Measurements from ENCODE around the gene ADAMTSL5. TPM values are rescaled to one million over a fixed set of nuclear protein-coding genes. Genes with fewer than 3 reads are reported as not detected.

ADAMTSL5 gene
- total RNA-seq, 4 donors from 2014 or later, result 0.27 to 5.1 (median 2.5) TPM

DNA sequence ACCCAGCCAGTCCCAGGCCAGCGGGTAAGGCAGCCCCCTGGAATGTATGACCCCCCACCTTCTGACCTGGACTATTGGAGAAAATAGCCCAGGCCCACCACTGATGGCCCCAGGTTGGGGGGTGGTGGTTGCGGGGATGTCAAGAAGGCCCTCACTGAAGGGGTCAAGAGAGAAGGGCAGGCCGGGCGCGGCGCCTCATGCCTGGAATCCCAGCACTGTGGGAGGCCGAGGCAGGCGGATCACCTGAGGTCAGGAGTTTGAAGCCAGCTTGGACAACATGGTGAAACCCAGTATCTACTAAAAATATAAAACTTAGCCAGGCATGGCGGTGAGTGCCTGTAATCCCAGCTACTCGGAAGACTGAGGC lies 1.5 kb upstream of the ADAMTSL5 start:
- WGBS, 2 donors, result 60 to 67% methylated on average over 5 to 10 of the region's 10 CpGs
- Histone ChIP-seq H3K9me3 (no peaks in the 10 kb centered on the region), H3K27me3 (peaks cover 6% of the 10 kb centered on the region), H3K36me3 (no peaks in the 10 kb centered on the region), H3K27ac (no peak overlapping the region), H3K4me1 (peaks cover 0 to 11% of the 10 kb centered on the region in 2 donors), H3K4me3 (replicated peaks in 1 of 3) (no peak overlapping the region)
- DNase-seq, result no peak
- TF ChIP-seq, protein P1, sequence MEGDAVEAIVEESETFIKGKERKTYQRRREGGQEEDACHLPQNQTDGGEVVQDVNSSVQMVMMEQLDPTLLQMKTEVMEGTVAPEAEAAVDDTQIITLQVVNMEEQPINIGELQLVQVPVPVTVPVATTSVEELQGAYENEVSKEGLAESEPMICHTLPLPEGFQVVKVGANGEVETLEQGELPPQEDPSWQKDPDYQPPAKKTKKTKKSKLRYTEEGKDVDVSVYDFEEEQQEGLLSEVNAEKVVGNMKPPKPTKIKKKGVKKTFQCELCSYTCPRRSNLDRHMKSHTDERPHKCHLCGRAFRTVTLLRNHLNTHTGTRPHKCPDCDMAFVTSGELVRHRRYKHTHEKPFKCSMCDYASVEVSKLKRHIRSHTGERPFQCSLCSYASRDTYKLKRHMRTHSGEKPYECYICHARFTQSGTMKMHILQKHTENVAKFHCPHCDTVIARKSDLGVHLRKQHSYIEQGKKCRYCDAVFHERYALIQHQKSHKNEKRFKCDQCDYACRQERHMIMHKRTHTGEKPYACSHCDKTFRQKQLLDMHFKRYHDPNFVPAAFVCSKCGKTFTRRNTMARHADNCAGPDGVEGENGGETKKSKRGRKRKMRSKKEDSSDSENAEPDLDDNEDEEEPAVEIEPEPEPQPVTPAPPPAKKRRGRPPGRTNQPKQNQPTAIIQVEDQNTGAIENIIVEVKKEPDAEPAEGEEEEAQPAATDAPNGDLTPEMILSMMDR (IDR thresholded peaks at IDR 0.05), result no peak
- TF ChIP-seq POLR2A (IDR thresholded peaks at IDR 0.05), result no peak
- intact Hi-C loops (cut with DNase I), result no loop called here

DNA sequence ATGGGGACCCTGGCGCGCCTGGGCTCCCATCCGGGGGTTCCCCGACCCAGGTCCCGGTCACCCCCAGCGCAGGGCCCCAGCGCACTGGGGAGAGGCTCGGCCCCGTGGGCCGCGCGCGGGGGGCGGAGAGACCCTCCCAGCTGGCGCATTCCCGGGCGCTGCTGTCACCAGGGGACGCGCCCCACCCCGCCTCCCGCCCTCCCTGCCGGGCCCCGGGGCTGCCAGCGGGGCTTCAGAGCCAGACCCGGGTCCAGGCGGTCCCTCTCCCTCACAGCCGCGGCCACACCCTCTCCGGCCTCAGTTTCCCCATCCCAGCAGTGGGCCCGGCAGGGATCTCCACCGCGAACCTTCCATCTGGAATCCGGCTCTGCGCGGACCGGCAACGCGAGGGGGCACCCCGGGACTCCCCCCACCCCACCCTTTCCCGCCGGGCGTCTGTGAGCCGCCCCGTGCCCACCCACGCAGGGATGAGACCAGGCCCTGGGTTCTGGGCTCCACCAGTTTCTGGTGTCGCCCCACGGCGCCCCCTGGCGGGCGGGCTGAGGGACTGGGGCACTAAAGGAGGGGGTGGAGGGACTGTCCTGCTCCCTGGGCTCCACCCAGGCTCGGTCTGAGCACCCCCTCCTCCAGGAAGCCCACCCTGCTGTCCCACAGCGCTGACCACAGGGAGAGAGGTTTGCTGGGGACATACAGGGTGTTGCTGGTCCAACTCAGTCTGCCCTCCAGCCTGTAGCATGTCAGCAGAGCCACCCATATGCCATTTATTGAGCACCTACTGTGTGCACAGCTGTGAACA lies 878 bp upstream of the ADAMTSL5 start:
- H3K4me3 ChIP-seq (replicated peaks in 1 of 3), result peak overlapping the region in 1 of 3 donors; percentile 34
- H3K27ac ChIP-seq, result no peak overlapping the region
- no peaks in the 10 kb centered on the region for H3K36me3 ChIP-seq
- intact Hi-C loops (cut with DNase I), result no loop called here
- H3K9me3 ChIP-seq, result no peaks in the 10 kb centered on the region
- 8% methylated on average over 7 of the region's 52 CpGs; no CpG with 5 or more reads in 1 of the 2 donors for WGBS, 2 donors
- no peak for DNase-seq
- peaks cover 0 to 11% of the 10 kb centered on the region in 2 donors for H3K4me1 ChIP-seq
- TF ChIP-seq POLR2A (IDR thresholded peaks at IDR 0.05), result no peak
- TF ChIP-seq, protein P1 (IDR thresholded peaks at IDR 0.05), result peak in 2 of 6 experiments; percentile 7 to 27
- H3K27me3 ChIP-seq, result peaks cover 6% of the 10 kb centered on the region

- intact Hi-C loops (cut with DNase I), result no loop called here
- WGBS, 2 donors, result 56 to 63% methylated on average over 12 to 18 of the region's 22 CpGs
These were observed 1.2 kb downstream of the ADAMTSL5 start for GRCh38 chr19:1511318-1512317.

DNA sequence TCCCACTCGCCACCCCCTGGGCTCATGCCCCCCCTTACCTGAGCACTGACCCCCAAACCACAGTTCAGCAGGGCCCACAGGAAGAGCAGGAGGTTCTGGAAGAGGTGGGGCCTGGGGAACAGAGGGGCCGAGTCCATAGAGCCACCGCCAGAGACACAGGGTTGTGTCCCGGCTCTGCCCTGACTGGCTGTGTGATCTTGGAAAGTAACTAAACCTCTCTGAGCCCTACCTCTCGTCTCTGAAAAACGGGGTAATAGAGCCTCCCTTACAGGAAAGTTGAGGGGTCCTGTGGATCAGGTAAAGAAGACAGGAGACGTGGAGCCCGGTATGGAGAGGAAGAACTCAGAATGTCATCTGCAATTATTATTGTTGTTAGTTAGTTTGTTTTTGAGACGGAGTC lies 2.0 kb downstream of the ADAMTSL5 start:
- no peak for DNase-seq
- intact Hi-C loops (cut with DNase I), result no loop called here

More at GRCh38 chr19:1511318-1512317, 1.2 kb downstream of the ADAMTSL5 start:
- peaks cover 6% of the 10 kb centered on the region for H3K27me3 ChIP-seq
- H3K27ac ChIP-seq, result no peak overlapping the region
- peaks cover 0 to 21% of the 10 kb centered on the region in 2 donors for H3K4me1 ChIP-seq
- H3K36me3 ChIP-seq, result no peaks in the 10 kb centered on the region
- H3K9me3 ChIP-seq, result no peaks in the 10 kb centered on the region
- no peak for DNase-seq
- TF ChIP-seq, protein P1 (IDR thresholded peaks at IDR 0.05), result no peak
- TF ChIP-seq POLR2A (IDR thresholded peaks at IDR 0.05), result no peak
- no peak overlapping the region for H3K4me3 ChIP-seq (replicated peaks in 1 of 3)

More for the DNA sequence above, 2.0 kb downstream of the ADAMTSL5 start:
- H3K27me3 ChIP-seq, result peaks cover 6% of the 10 kb centered on the region
- WGBS, 2 donors, result 42 to 51% methylated on average over 7 to 8 of the region's 9 CpGs
- no peak overlapping the region for H3K27ac ChIP-seq
- H3K4me1 ChIP-seq, result peaks cover 0 to 21% of the 10 kb centered on the region in 2 donors
- no peak overlapping the region for H3K4me3 ChIP-seq (replicated peaks in 1 of 3)
- no peaks in the 10 kb centered on the region for H3K9me3 ChIP-seq
- H3K36me3 ChIP-seq, result no peaks in the 10 kb centered on the region
- TF ChIP-seq, protein P1 (IDR thresholded peaks at IDR 0.05), result no peak
- no peak for TF ChIP-seq POLR2A (IDR thresholded peaks at IDR 0.05)
